ENCODE measurements around the gene CALHM1.

DNA sequence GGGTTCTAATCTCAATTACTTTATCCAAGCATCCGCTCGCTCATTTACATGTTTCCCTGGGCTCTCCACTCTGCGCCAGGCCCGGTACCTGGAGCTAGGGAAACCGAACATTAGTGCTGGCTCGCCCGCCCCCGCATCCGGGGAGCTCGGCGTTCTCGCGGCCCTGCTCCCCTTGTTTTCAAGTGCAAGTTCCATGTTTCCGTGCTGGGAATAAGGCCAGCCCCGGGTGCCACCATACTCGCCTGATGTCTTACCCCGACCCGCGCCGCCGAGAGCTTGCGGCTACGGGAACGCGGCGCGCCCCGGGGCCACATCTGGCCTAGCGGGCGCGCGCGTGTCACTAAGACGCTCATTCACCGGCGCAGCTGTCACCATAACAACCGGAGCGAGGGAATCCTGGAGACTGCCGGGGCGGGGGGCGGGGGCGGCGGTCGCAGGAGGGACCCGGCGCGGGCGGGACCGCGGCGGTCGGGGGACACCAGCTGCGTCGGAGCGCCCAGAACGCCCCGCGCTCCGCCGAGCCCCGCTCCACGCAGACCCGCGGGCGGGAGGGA is 34.7 kb upstream of the CALHM1 start, which contains the start of gene NEURL1:
- TF ChIP-seq CTCF (conservative IDR thresholded peaks at IDR 0.05; ENCODE audit: low read depth, low read length) = no peak
- TF ChIP-seq EZH2 (IDR thresholded peaks at IDR 0.05; ENCODE audit: borderline replicate concordance, low read depth, low read length, poor library complexity, severe bottlenecking) = no peak

Measured in A673 (cell line).